ENCODE results near the gene ELFN1. TPM values are rescaled to one million over a fixed set of nuclear protein-coding genes. Genes with fewer than 3 reads are reported as not detected.

ELFN1 gene
- total RNA-seq, 1 donor from 2014 or later = not detected

DNA sequence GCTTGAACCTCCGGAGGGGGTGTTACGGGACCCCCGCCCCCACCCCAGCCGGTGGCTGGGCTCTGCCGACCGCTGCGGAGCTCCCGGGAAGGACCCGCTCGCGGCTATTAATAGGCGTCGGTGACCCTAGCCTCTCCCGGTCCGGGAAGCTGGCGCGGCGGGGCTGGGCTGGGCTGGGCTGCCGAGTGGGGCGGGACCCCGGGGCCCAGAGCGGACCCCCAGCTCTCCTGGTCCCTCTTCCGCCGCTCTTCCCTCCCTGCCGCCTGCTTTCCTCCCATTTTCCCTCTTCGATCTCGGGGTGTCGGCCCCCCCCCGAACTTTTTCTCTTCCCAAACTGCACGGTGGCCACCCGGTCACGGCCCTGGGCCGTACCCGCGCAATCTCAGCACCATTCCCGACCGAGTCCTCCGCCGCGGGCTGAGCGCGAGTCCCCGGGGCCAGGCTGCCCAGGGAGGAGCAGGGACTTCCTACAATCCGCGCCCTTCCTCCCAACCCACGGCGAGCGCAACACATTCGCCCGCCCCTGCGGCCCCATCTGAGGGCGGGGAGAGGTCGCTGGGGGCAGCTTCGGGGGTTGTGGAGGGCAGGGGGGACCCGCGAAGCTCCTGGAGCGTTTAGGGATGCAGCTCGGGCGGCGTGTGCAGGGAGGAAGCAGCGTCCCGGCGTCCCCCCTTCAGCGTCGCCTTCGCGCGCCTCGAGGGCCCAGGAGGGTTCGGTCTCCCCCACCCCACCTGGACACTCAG is 3.1 kb upstream of the ELFN1 start:
- Mint-ChIP-seq H3K4me3 (peak overlapping the region; percentile 82), H3K9me3 (no peaks in the 10 kb centered on the region), H3K36me3 (ENCODE audit: low read depth) (no peaks in the 10 kb centered on the region), H3K27ac (no peak overlapping the region), H3K27me3 (peaks cover 40% of the 10 kb centered on the region), H3K4me1 (peaks cover 14% of the 10 kb centered on the region)
- ChIA-PET CTCF (no interaction called here), POLR2A (interaction anchor here (0.6 to 0.7 kb wide), 2 partner anchors 24 to 642 kb away, joined by 4 read pairs; no protein-coding TSS in a partner anchor)
- TF ChIP-seq, protein P1, sequence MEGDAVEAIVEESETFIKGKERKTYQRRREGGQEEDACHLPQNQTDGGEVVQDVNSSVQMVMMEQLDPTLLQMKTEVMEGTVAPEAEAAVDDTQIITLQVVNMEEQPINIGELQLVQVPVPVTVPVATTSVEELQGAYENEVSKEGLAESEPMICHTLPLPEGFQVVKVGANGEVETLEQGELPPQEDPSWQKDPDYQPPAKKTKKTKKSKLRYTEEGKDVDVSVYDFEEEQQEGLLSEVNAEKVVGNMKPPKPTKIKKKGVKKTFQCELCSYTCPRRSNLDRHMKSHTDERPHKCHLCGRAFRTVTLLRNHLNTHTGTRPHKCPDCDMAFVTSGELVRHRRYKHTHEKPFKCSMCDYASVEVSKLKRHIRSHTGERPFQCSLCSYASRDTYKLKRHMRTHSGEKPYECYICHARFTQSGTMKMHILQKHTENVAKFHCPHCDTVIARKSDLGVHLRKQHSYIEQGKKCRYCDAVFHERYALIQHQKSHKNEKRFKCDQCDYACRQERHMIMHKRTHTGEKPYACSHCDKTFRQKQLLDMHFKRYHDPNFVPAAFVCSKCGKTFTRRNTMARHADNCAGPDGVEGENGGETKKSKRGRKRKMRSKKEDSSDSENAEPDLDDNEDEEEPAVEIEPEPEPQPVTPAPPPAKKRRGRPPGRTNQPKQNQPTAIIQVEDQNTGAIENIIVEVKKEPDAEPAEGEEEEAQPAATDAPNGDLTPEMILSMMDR (IDR thresholded peaks at IDR 0.05) = no peak
- peak; percentile 18 for ATAC-seq (ENCODE audit: low read depth)
- intact Hi-C loops (cut with micrococcal nuclease) = loop anchor here (10.0 kb wide), 1 partner anchor 278 kb away; no protein-coding TSS in a partner anchor
- peak; percentile 28 for DNase-seq

DNA sequence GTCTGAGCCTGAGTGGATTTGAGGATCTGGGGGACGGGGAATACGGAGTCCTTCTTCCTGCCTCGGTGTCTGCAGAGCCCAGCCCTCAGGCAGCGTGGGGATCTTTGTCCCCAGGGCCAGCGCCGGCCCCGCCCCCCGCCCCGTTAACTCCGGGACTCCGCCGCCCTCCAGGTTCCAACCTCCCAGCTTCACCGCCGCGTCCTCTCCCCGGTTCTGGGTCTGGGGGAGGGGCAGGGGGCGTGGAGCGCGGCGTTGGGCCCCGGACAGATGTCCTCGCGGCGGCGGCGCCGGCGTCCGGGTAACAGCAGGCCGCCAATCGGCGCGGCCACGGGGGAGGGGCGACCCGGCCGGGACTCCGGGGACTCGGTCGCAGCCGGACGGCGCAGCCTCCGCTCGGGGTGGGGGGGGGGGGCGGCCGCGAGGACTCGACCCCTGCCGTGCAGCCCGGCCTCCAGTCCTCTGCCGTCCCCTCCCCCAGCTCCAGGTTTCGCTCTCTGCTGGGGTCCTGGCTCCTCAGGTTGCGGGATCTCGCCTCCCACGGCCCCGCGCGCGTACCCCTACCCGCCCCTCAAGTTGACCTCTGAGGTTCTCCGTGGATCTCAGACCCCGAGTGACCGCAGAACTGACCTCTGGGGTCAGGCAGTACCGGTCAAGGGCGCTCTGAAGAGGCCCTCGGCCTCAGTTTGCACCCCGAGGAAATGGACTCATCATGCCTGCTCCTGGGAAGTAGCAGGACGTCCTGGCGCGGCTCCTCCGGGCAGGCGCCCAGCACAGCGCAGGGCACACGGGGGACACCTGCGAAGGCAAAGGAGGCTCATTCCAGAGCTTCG is 2.3 kb upstream of the ELFN1 start:
- TF ChIP-seq, protein P1 (IDR thresholded peaks at IDR 0.05) = no peak
- CTCF ChIA-PET = interaction anchor here (1.4 kb wide), 1 partner anchor 680 kb away, joined by 4 read pairs; no protein-coding TSS in a partner anchor
- POLR2A ChIA-PET = interaction anchor here (0.6 kb wide), 1 partner anchor 641 kb away, joined by 4 read pairs; no protein-coding TSS in a partner anchor
- H3K9me3 Mint-ChIP-seq = no peaks in the 10 kb centered on the region
- H3K4me1 Mint-ChIP-seq = peaks cover 14% of the 10 kb centered on the region
- peak; percentile 19 for ATAC-seq (ENCODE audit: low read depth)
- intact Hi-C loops (cut with micrococcal nuclease) = loop anchor here (10.0 kb wide), 1 partner anchor 277 kb away; no protein-coding TSS in a partner anchor
- H3K27me3 Mint-ChIP-seq = peaks cover 36% of the 10 kb centered on the region
- no peak overlapping the region for H3K27ac Mint-ChIP-seq
- peak overlapping the region; percentile 82 for H3K4me3 Mint-ChIP-seq
- DNase-seq = peak; percentile 16
- no peaks in the 10 kb centered on the region for H3K36me3 Mint-ChIP-seq (ENCODE audit: low read depth)

DNA sequence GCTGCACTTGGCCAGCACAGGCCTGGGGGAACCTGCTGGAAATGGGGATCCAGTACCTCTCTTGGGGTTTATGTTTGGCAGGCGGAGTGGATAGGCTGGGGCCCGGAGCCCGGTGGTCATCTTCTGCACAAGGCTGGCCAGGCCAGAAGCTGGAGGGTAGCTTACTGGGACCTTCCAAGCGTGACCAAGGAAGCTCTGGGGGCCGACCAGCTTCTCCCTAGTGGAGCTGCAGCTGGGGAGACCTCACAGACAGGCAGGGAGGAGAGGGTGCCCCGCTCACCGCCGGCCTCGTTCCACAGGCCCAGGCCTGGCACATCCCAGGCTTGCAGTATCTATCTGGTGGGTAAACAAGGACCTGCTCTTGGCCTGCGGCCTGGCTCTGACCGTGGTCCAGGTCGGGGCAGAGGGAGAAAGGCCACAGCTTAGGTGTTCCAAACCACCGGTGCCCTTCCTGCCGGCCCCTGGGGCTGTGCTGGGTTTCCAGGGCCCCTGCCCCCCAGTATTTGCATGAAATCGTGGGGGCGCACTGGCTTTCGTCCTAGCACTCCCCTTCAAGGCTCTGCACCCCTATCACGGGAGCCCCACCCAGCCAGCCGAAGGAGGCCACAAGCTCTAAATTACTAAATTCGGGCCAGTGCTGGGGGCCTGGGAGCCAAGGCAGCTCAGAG is 1.5 kb upstream of the ELFN1 start:
- Mint-ChIP-seq H3K4me3 (peak overlapping the region; percentile 46), H3K9me3 (no peaks in the 10 kb centered on the region), H3K27me3 (peaks cover 32% of the 10 kb centered on the region), H3K36me3 (ENCODE audit: low read depth) (no peaks in the 10 kb centered on the region), H3K27ac (no peak overlapping the region), H3K4me1 (peaks cover 14% of the 10 kb centered on the region)
- DNase-seq (peak; percentile 18), ATAC-seq (ENCODE audit: low read depth) (no peak)
- CTCF ChIA-PET = interaction anchor here (1.4 kb wide), 1 partner anchor 679 kb away, joined by 4 read pairs; no protein-coding TSS in a partner anchor
- TF ChIP-seq, protein P1 (IDR thresholded peaks at IDR 0.05) = no peak
- POLR2A ChIA-PET = no interaction called here
- intact Hi-C loops (cut with micrococcal nuclease) = loop anchor here (10.0 kb wide), 1 partner anchor 276 kb away; no protein-coding TSS in a partner anchor

DNA sequence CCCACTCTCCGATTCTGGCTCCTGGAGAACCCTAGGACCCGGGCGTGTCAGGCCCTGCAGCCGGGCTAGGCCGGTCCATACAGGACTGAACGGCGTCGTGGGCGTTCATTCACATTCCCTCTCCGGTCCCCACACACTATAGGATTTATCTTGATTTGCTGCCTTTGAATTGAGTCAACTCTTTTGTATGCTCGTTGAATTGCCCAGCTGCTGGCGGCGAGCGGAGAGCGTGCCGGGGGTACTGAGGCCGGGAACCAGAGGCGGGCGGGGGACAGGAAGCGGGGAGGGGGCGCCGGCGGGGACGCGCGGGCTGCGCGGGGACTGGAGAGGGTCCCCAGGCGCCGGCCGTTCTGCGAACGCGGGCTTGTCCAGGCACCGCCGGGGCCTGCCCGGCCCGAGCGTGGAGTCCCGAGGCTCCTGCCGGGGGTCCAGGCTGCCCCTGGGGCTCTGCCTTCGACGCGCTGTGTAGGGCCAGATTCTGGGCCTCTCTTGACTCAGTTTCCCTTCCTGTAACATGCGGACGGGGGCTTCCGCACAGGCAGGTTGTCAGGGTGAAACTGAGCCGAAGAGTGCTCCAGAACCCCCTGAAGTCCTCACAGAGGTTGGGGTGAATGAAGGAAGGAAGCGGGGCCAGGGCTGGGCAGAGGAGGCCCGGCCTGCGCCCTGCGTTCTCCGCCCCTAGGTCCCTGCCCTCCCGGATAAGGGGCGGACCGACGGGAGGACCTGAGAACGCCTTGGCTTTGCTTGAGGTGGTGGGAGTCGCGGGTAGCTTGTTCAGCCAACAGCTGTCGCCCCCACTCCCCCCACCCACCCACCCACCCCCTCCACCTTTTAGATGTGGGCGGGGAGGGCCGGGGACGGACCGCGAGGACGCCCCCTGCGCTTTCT is 769 bp upstream of the ELFN1 start:
- intact Hi-C loops (cut with micrococcal nuclease) = loop anchor here (10.0 kb wide), 1 partner anchor 275 kb away; no protein-coding TSS in a partner anchor
- ChIA-PET POLR2A (no interaction called here), CTCF (interaction anchor here (1.4 kb wide), 1 partner anchor 678 kb away, joined by 4 read pairs; no protein-coding TSS in a partner anchor)
- no peaks in the 10 kb centered on the region for H3K9me3 Mint-ChIP-seq
- H3K27ac Mint-ChIP-seq = no peak overlapping the region
- no peaks in the 10 kb centered on the region for H3K36me3 Mint-ChIP-seq (ENCODE audit: low read depth)
- peak; percentile 21 for DNase-seq
- TF ChIP-seq, protein P1 (IDR thresholded peaks at IDR 0.05) = no peak
- H3K27me3 Mint-ChIP-seq = peaks cover 34% of the 10 kb centered on the region
- no peak for ATAC-seq (ENCODE audit: low read depth)
- H3K4me3 Mint-ChIP-seq = peak overlapping the region; percentile 21
- peaks cover 14% of the 10 kb centered on the region for H3K4me1 Mint-ChIP-seq

All from activated B cell treated with CpG ODN at 0.5 μM for 24 hours (primary cell).